GM19025 (cell line): ENCODE data around the gene KCNC1.

Experiments
- ATAC-seq: cut with Tn5 transposase; IDR thresholded peaks from one replicate; pipeline ENCODE4 v1.9.1; 2021; ENCODE audit warnings: mild to moderate bottlenecking, low read depth, moderate library complexity; ENCODE audit not compliant: unreplicated experiment

Gene KCNC1

GRCh38 chr11:17736579-17736893, 2.0 kb downstream of the KCNC1 start:
- ATAC-seq, result no peak

- ATAC-seq, result no peak
Measured at GRCh38 chr11:17736930-17737817, 2.6 kb downstream of the KCNC1 start.

GRCh38 chr11:17738151-17738973, 3.8 kb downstream of the KCNC1 start:
- no peak for ATAC-seq

- no peak for ATAC-seq
Measured at GRCh38 chr11:17739945-17740338, 5.4 kb downstream of the KCNC1 start.

GRCh38 chr11:17740649-17741235, 6.2 kb downstream of the KCNC1 start:
- ATAC-seq, result no peak

GRCh38 chr11:17741487-17741886, 6.9 kb downstream of the KCNC1 start:
- no peak for ATAC-seq

- ATAC-seq, result no peak
Measured at GRCh38 chr11:17742019-17742418, 7.4 kb downstream of the KCNC1 start.

GRCh38 chr11:17743026-17743807, 8.6 kb downstream of the KCNC1 start:
- no peak for ATAC-seq

- no peak for ATAC-seq
Measured at GRCh38 chr11:17743808-17744119, 9.2 kb downstream of the KCNC1 start.

GRCh38 chr11:17744151-17744940, 9.8 kb downstream of the KCNC1 start:
- ATAC-seq, result no peak

- ATAC-seq, result no peak
Measured at GRCh38 chr11:17745023-17745772, 10.6 kb downstream of the KCNC1 start.

- ATAC-seq, result no peak
Measured at GRCh38 chr11:17746096-17746495, 11.5 kb downstream of the KCNC1 start.

GRCh38 chr11:17747131-17747955, 12.8 kb downstream of the KCNC1 start:
- no peak for ATAC-seq

GRCh38 chr11:17748044-17748443, 13.5 kb downstream of the KCNC1 start:
- ATAC-seq, result no peak

- no peak for ATAC-seq
Measured at GRCh38 chr11:17748761-17749721, 14.5 kb downstream of the KCNC1 start.

- no peak for ATAC-seq
Measured at GRCh38 chr11:17750013-17750800, 15.6 kb downstream of the KCNC1 start.

GRCh38 chr11:17750801-17751165, 16.2 kb downstream of the KCNC1 start:
- no peak for ATAC-seq
